OCI-LY7 (cell line): ENCODE measurements around the gene REXO1. TPM values are rescaled to one million over a fixed set of nuclear protein-coding genes. Genes with fewer than 3 reads are reported as not detected.
A peak's percentile ranks its signal among the peaks of the same experiment; 100 is the strongest.
"Not testable (repeated sequence)": the region's sequence is repeated elsewhere in the genome, so short reads cannot be mapped to it uniquely, and the experiment has no call there.

Experiments
- BruUV-seq: library from RNA; stranded (reverse); fragments of 400-500 nt; replicated peaks from 2 replicates; lab custom pipeline; 2021; lab: Mats Ljungman, UMichigan
- CTCF ChIA-PET: fragments of 300-600 bp; sonication (Branson Sonifier 250); formaldehyde crosslinking; loops from one replicate; lab custom pipeline; 2022; ENCODE audit warnings: antibody characterized with exemption; ENCODE audit not compliant: unreplicated experiment; lab: Charles Lee
- POLR2A ChIA-PET: fragments of 300-600 bp; sonication (Branson Sonifier 250); formaldehyde crosslinking; loops from one replicate; lab custom pipeline; 2022; ENCODE audit warnings: antibody characterized with exemption; lab: Charles Lee
- DNase-seq: peaks from one replicate; pipeline ENCODE4 v3.0.0-alpha.2; 2015; ENCODE audit warnings: low spot score
- H2AFZ ChIP-seq: fragments of 200-600 bp; sonication (generic), shearing (Covaris generic); 2 replicates; pipeline ENCODE4 v1.6.1; 2014; ENCODE audit warnings: mild to moderate bottlenecking, antibody characterized with exemption, low read length, moderate library complexity
- H3K27ac ChIP-seq: fragments of 200-600 bp; sonication (generic); 2 replicates; pipeline ENCODE4 v1.5.1; 2014; ENCODE audit warnings: mixed run types, low read depth, mild to moderate bottlenecking, moderate library complexity, low read length, inconsistent platforms; ENCODE audit not compliant: poor library complexity, severe bottlenecking
- H3K36me3 ChIP-seq: fragments of 200-600 bp; sonication (generic); 2 replicates; pipeline ENCODE4 v1.6.1; 2014; ENCODE audit warnings: mild to moderate bottlenecking, antibody characterized with exemption, low read length, moderate library complexity, mixed read lengths; ENCODE audit not compliant: insufficient read depth
- H3K4me1 ChIP-seq: fragments of 200-600 bp; sonication (generic); 2 replicates; pipeline ENCODE4 v1.5.1; 2014; ENCODE audit warnings: mild to moderate bottlenecking, low read length; ENCODE audit not compliant: insufficient read depth, poor library complexity, severe bottlenecking
- H3K4me2 ChIP-seq: fragments of 200-600 bp; sonication (generic); 2 replicates; pipeline ENCODE4 v1.6.1; 2014; ENCODE audit warnings: mild to moderate bottlenecking, low read length
- H3K4me3 ChIP-seq: fragments of 200-600 bp; sonication (generic); 2 replicates; pipeline ENCODE4 v1.5.1; 2014; ENCODE audit warnings: mild to moderate bottlenecking, low read depth, low read length; ENCODE audit not compliant: poor library complexity, severe bottlenecking
- H3K79me2 ChIP-seq: fragments of 200-600 bp; sonication (generic); 2 replicates; pipeline ENCODE4 v1.6.1; 2016; ENCODE audit warnings: low read depth, mild to moderate bottlenecking, low read length, moderate library complexity, mixed read lengths; ENCODE audit not compliant: insufficient read depth
- H3K9me2 ChIP-seq: fragments of 200-600 bp; sonication (generic); 2 replicates; pipeline ENCODE4 v1.6.1; 2016; ENCODE audit warnings: mild to moderate bottlenecking, low read length, mixed read lengths; ENCODE audit not compliant: insufficient read depth
- H3K9me3 ChIP-seq: fragments of 200-600 bp; sonication (generic); 2 replicates; pipeline ENCODE4 v1.6.1; 2014; ENCODE audit warnings: mild to moderate bottlenecking, mixed run types, low read length, mixed read lengths
- H4K20me1 ChIP-seq: fragments of 200-600 bp; sonication (generic); 2 replicates; pipeline ENCODE4 v1.6.1; 2014; ENCODE audit warnings: mild to moderate bottlenecking, antibody characterized with exemption, low read length, moderate library complexity, mixed read lengths; ENCODE audit not compliant: insufficient read depth
- EZH2phosphoT487 ChIP-seq: fragments of 200-600 bp; sonication (generic); IDR thresholded peaks from 2 replicates; pipeline ENCODE4 v1.6.1; 2018; ENCODE audit warnings: low read depth, borderline replicate concordance, mild to moderate bottlenecking, mixed run types, antibody characterized with exemption, low read length, moderate library complexity, mixed read lengths
- intact Hi-C: fragments of 100-400 bp; cut with micrococcal nuclease; formaldehyde crosslinking; loops from one replicate; pipeline ENCODE4 v1.10.0; 2022; ENCODE audit not compliant: unreplicated experiment
- total RNA-seq, 2 experiments: library from RNA; depleted of rRNA in 1 of 2; stranded (reverse); fragments of >200 nt in 1 of 2; shearing (Covaris generic) in 1 of 2; gene quantifications; 2 replicates each; pipeline ENCODE4 v1.2.3, GENCODE V29; 2014 to 2022
- TF ChIP-seq, protein P1 (sequence below): fragments of 200-600 bp; sonication (generic); conservative IDR thresholded peaks from 2 replicates; pipeline ENCODE4 v1.5.1; 2014; ENCODE audit warnings: mild to moderate bottlenecking, antibody characterized with exemption, low read length, moderate library complexity, mixed read lengths

REXO1 gene
- total RNA-seq, 2 experiments from 2014 or later, result 24.0 to 52.8 TPM

DNA sequence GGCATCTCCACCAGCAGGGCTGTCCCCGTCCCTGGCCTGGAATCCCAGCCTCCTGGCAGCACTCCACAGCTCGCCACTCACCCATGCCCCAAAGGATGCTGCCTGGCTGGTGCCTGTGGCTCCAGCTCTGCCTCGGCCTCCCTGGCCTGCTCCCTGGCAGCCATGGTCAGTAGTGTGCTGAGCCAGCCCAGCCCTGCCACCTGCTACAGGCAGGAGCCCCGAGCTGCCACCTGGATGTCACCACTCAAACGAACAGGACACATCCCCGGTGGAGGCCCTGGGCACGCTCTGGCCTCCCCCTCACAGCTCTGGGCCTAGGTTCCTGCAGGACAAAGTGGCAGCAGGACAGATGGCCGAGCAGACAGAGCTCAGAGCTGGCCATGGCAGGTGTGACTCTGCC, 30.3 kb upstream of the REXO1 start:
- DNase-seq, H3K27ac ChIP-seq, H3K9me3 ChIP-seq, intact Hi-C loops, POLR2A ChIA-PET, H3K4me3 ChIP-seq, BruUV-seq, CTCF ChIA-PET, H3K4me2 ChIP-seq, H3K9me2 ChIP-seq, H2AFZ ChIP-seq: not testable (repeated sequence)
- Histone ChIP-seq H3K4me1 (peaks cover 35% of the 10 kb centered on the region), H3K36me3 (peaks cover 20% of the 10 kb centered on the region), H4K20me1 (peaks cover 13% of the 10 kb centered on the region), H3K79me2 (peaks cover 44% of the 10 kb centered on the region)

- H3K36me3 ChIP-seq, result peaks cover 33% of the 10 kb centered on the region
- POLR2A ChIA-PET, H3K9me3 ChIP-seq, H3K4me3 ChIP-seq, H3K9me2 ChIP-seq, H3K27ac ChIP-seq, H3K4me2 ChIP-seq, BruUV-seq, H2AFZ ChIP-seq, intact Hi-C loops, DNase-seq, CTCF ChIA-PET: not testable (repeated sequence)
- peaks cover 13% of the 10 kb centered on the region for H4K20me1 ChIP-seq
- H3K79me2 ChIP-seq, result peaks cover 44% of the 10 kb centered on the region
- H3K4me1 ChIP-seq, result peaks cover 26% of the 10 kb centered on the region
Observed at GRCh38 chr19:1877280-1877660, 29.0 kb upstream of the REXO1 start.

GRCh38 chr19:1876496-1877279, 28.4 kb upstream of the REXO1 start:
- H2AFZ ChIP-seq, H3K9me2 ChIP-seq, H3K9me3 ChIP-seq, BruUV-seq, DNase-seq, intact Hi-C loops: not testable (repeated sequence)
- Histone ChIP-seq H4K20me1 (peaks cover 13% of the 10 kb centered on the region), H3K4me3 (peak overlapping the region; percentile 100), H3K4me2 (peak overlapping the region; percentile 81), H3K27ac (peak overlapping the region; percentile 62), H3K79me2 (peaks cover 40% of the 10 kb centered on the region), H3K36me3 (peaks cover 36% of the 10 kb centered on the region), H3K4me1 (peaks cover 20% of the 10 kb centered on the region)
- ChIA-PET CTCF (interaction anchor here (1.4 kb wide), 1 partner anchor 12 kb away, joined by 12 read pairs; no protein-coding TSS in a partner anchor), POLR2A (interaction anchor here (0.6 to 1.2 kb wide), 4 partner anchors 20 to 1084 kb away, joined by 3 to 6 read pairs (median 5); no protein-coding TSS in a partner anchor)

DNA sequence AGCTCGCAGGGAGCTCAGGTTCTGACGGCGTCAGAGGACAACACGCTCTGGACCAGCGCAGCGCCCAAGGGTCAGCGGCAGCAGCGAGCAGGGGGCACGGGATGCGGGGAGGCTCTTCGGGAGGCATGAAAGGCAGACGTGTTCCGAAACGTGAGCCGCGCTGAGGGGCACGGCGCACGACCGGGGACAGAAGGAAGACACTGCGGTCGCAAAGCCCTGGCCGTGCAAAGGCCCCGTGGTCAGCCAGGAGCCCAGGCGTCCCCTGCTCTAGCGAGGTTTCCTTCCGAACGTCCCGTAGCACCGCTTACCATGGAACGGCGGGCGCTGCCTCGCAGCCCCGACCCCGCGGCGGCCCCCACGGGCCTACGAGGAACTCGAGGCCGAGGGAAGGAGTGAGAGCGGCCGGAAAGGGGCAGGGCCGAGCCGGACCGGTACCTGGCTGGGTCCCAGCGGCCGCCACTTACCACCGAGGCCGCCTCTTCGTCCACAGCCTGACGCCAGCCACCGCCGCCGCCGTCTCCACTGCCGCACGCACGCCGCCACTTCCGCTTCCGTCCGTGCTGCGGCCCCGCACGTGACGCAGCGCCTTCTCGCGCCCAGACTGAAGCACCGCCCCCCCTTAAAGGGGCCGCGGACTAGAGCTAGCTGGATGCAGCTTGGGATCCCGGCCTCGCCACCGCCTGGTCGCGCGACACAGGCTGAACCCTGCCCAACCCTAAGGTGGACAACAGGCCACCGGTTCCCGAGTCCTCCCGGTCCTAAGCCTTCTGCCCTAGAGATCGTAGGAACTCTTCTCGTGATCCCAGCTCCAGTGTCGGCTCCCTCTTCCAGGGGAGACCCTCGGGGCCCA, 27.6 kb upstream of the REXO1 start:
- peak overlapping the region; percentile 100 for H3K4me3 ChIP-seq
- TF ChIP-seq EZH2phosphoT487, result no peak
- TF ChIP-seq, protein P1, sequence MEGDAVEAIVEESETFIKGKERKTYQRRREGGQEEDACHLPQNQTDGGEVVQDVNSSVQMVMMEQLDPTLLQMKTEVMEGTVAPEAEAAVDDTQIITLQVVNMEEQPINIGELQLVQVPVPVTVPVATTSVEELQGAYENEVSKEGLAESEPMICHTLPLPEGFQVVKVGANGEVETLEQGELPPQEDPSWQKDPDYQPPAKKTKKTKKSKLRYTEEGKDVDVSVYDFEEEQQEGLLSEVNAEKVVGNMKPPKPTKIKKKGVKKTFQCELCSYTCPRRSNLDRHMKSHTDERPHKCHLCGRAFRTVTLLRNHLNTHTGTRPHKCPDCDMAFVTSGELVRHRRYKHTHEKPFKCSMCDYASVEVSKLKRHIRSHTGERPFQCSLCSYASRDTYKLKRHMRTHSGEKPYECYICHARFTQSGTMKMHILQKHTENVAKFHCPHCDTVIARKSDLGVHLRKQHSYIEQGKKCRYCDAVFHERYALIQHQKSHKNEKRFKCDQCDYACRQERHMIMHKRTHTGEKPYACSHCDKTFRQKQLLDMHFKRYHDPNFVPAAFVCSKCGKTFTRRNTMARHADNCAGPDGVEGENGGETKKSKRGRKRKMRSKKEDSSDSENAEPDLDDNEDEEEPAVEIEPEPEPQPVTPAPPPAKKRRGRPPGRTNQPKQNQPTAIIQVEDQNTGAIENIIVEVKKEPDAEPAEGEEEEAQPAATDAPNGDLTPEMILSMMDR, result peak; percentile 66
- peak overlapping the region; percentile 62 for H3K27ac ChIP-seq
- H2AFZ ChIP-seq, result no peak overlapping the region; the same call in 1 of the 2 replicates
- no peaks in the 10 kb centered on the region for H3K9me3 ChIP-seq
- peaks cover 37% of the 10 kb centered on the region for H3K79me2 ChIP-seq
- H3K4me2 ChIP-seq, result peak overlapping the region; percentile 81
- peaks cover 20% of the 10 kb centered on the region for H3K4me1 ChIP-seq
- peak; percentile 94 for DNase-seq
- intact Hi-C loops, result no loop called here
- ChIA-PET CTCF (interaction anchor here (1.4 kb wide), 1 partner anchor 11 kb away, joined by 12 read pairs; no protein-coding TSS in a partner anchor), POLR2A (interaction anchor here (0.6 to 1.2 kb wide), 5 partner anchors 19 to 1085 kb away, joined by 3 to 6 read pairs (median 4); no protein-coding TSS in a partner anchor)
- no TSS peak for BruUV-seq
- H3K36me3 ChIP-seq, result peaks cover 44% of the 10 kb centered on the region
- peaks cover 13% of the 10 kb centered on the region for H4K20me1 ChIP-seq
- H3K9me2 ChIP-seq, result no peaks in the 10 kb centered on the region

DNA sequence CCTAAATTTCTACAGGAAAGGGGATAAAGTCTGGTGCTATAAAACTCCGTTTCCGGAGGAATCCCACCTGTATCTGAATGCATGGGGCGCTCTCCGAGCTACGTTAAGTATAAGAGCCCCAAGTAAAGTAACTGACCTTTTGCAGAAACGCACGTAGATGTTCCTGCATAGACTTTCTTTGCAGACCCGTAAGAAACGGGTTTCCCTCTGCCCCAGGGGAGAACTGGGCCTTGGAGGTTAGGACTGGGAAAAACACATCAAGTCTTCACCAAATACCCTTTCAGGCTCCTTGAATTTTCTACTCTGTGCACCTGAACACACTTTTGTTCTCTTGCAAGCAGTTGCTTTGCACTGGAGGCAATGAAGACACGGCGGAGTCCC, 27.0 kb upstream of the REXO1 start:
- BruUV-seq, intact Hi-C loops, H3K9me3 ChIP-seq, H3K9me2 ChIP-seq, H2AFZ ChIP-seq, CTCF ChIA-PET: not testable (repeated sequence)
- H3K36me3 ChIP-seq, result peaks cover 46% of the 10 kb centered on the region
- H3K79me2 ChIP-seq, result peaks cover 37% of the 10 kb centered on the region
- peaks cover 13% of the 10 kb centered on the region for H4K20me1 ChIP-seq
- POLR2A ChIA-PET, result interaction anchor here (0.6 to 1.0 kb wide), 4 partner anchors 11 to 414 kb away, joined by 3 to 4 read pairs (median 3); no protein-coding TSS in a partner anchor
- H3K4me2 ChIP-seq, result peak overlapping the region; percentile 81
- H3K4me1 ChIP-seq, result peaks cover 20% of the 10 kb centered on the region
- H3K4me3 ChIP-seq, result peak overlapping the region; percentile 100
- peak; percentile 49 for DNase-seq
- peak overlapping the region; percentile 62 for H3K27ac ChIP-seq
